HEK293T (cell line): ENCODE measurements around the gene ATP11A.

Experiments used
- BHLHE40 ChIP-seq: fragments of 450-650 bp; IDR thresholded peaks from 2 replicates; pipeline ENCODE4 v1.6.1; 2016; ENCODE audit warnings: mild to moderate bottlenecking, moderate library complexity, borderline replicate concordance
- CTBP1 ChIP-seq: fragments of 450-650 bp; IDR thresholded peaks from 2 replicates; pipeline ENCODE4 v1.6.1; 2016; ENCODE audit warnings: borderline replicate concordance
- ELF4 ChIP-seq: fragments of 450-650 bp; IDR thresholded peaks from 2 replicates; pipeline ENCODE4 v1.6.1; 2017; ENCODE audit warnings: antibody characterized with exemption
- FOXM1 ChIP-seq: fragments of 450-650 bp; IDR thresholded peaks from 2 replicates; pipeline ENCODE4 v1.6.1; 2017; ENCODE audit warnings: mild to moderate bottlenecking, borderline replicate concordance
- LEF1 ChIP-seq: fragments of 450-650 bp; IDR thresholded peaks from 2 replicates; pipeline ENCODE4 v1.6.1; 2017; ENCODE audit warnings: mild to moderate bottlenecking, borderline replicate concordance
- NFRKB ChIP-seq: fragments of 450-650 bp; IDR thresholded peaks from 2 replicates; pipeline ENCODE4 v1.6.1; 2016; ENCODE audit warnings: mild to moderate bottlenecking, moderate library complexity
- PKNOX1 ChIP-seq: fragments of 450-650 bp; IDR thresholded peaks from 2 replicates; pipeline ENCODE4 v1.6.1; 2016
- SP1 ChIP-seq: fragments of 450-650 bp; IDR thresholded peaks from 2 replicates; pipeline ENCODE4 v1.6.1; 2017
- SUZ12 ChIP-seq: fragments of 450-650 bp; IDR thresholded peaks from 2 replicates; pipeline ENCODE4 v1.6.1; 2016; ENCODE audit warnings: mild to moderate bottlenecking

GRCh38 chr13:112733661-112734379 lies 44.0 kb downstream of the ATP11A start:
- no peak for TF ChIP-seq LEF1
- TF ChIP-seq ELF4, result no peak
- TF ChIP-seq SP1, result no peak
- no peak for TF ChIP-seq BHLHE40
- no peak for TF ChIP-seq PKNOX1
- no peak for TF ChIP-seq FOXM1
- TF ChIP-seq SUZ12, result no peak
- TF ChIP-seq NFRKB, result no peak
- TF ChIP-seq CTBP1, result no peak
